Keratinocyte (primary cell): ENCODE data around the gene EXOC3. TPM values are rescaled to one million over a fixed set of nuclear protein-coding genes. Genes with fewer than 3 reads are reported as not detected.

Source experiments
- DNase-seq: peaks from one replicate; pipeline ENCODE4 v3.0.0-alpha.2; 2011; ENCODE audit warnings: low read depth, missing footprints, low spot score
- FAIRE-seq: peaks from 2 replicates; lab custom pipeline; 2011; peaks lifted over from hg19 to GRCh38; lab: Jason Lieb, UNC
- H2AFZ ChIP-seq: 2 replicates; pipeline ENCODE4 v1.6.0; 2012; ENCODE audit warnings: low read length, control low read depth, inconsistent platforms; ENCODE audit not compliant: control insufficient read depth
- H3K27ac ChIP-seq: 2 replicates; pipeline ENCODE4 v1.5.1; 2011; ENCODE audit warnings: low read length; ENCODE audit not compliant: control insufficient read depth, insufficient read depth
- H3K27me3 ChIP-seq: 3 replicates; pipeline ENCODE4 v1.6.0; 2011; ENCODE audit warnings: low read length; ENCODE audit not compliant: control insufficient read depth, insufficient read depth; ENCODE audit errors: extremely low read depth
- H3K36me3 ChIP-seq, 2 experiments: 2 replicates in 1 of 2; 3 replicates in 1 of 2; pipeline ENCODE4 v1.5.1; 2011; ENCODE audit warnings: low read length in 2 of 2, mild to moderate bottlenecking in 1 of 2; ENCODE audit not compliant: control insufficient read depth in 2 of 2, insufficient read depth in 2 of 2; ENCODE audit errors: extremely low read depth in 1 of 2
- H3K4me1 ChIP-seq: 3 replicates; pipeline ENCODE4 v1.5.1; 2011; ENCODE audit warnings: low read length; ENCODE audit not compliant: control insufficient read depth, insufficient read depth; ENCODE audit errors: extremely low read depth
- H3K4me2 ChIP-seq: 3 replicates; pipeline ENCODE4 v1.6.0; 2011; ENCODE audit warnings: low read depth, low read length; ENCODE audit not compliant: control insufficient read depth, insufficient read depth; ENCODE audit errors: extremely low read depth
- H3K4me3 ChIP-seq, 3 experiments: fragments of 200-600 bp in 1 of 3; sonication (generic) in 1 of 3; 2 replicates in 2 of 3; 3 replicates in 1 of 3; pipeline ENCODE4 v1.5.1; 2011 to 2016; ENCODE audit warnings: low read length in 3 of 3, mild to moderate bottlenecking in 3 of 3, control low read depth in 2 of 3, inconsistent platforms in 1 of 3, low read depth in 1 of 3, mixed read lengths in 1 of 3, mixed run types in 1 of 3, moderate library complexity in 1 of 3; ENCODE audit not compliant: control insufficient read depth in 2 of 3, insufficient read depth in 2 of 3; ENCODE audit errors: extremely low read depth in 1 of 3
- H3K79me2 ChIP-seq: 2 replicates; pipeline ENCODE4 v1.6.0; 2012; ENCODE audit warnings: low read length; ENCODE audit not compliant: control insufficient read depth, insufficient read depth
- H3K9ac ChIP-seq: 3 replicates; pipeline ENCODE4 v1.6.0; 2011; ENCODE audit warnings: low read length; ENCODE audit not compliant: control insufficient read depth, insufficient read depth; ENCODE audit errors: extremely low read depth
- H3K9me1 ChIP-seq: 3 replicates; pipeline ENCODE4 v1.6.0; 2011; ENCODE audit warnings: low read length; ENCODE audit not compliant: control insufficient read depth, insufficient read depth; ENCODE audit errors: extremely low read depth
- H3K9me3 ChIP-seq: 2 replicates; pipeline ENCODE4 v1.5.1; 2012; ENCODE audit warnings: low read depth, low read length; ENCODE audit not compliant: control insufficient read depth
- H4K20me1 ChIP-seq: 3 replicates; pipeline ENCODE4 v1.6.0; 2011; ENCODE audit warnings: low read length; ENCODE audit not compliant: control insufficient read depth, insufficient read depth; ENCODE audit errors: extremely low read depth
- CTCF ChIP-seq, 3 experiments: IDR thresholded peaks in 1 of 3; conservative IDR thresholded peaks in 1 of 3; optimal IDR thresholded peaks in 1 of 3; 2 replicates in 2 of 3; 3 replicates in 1 of 3; pipeline versions ENCODE3 to v1.5.1; 2011; ENCODE audit warnings: low read length in 3 of 3, mild to moderate bottlenecking in 3 of 3, moderate library complexity in 2 of 3, control low read depth in 1 of 3, inconsistent platforms in 1 of 3; ENCODE audit not compliant: insufficient read depth in 2 of 3; ENCODE audit errors: extremely low read depth in 1 of 3
- EZH2 ChIP-seq: IDR thresholded peaks from one replicate; pipeline ENCODE4 v1.6.1; 2012; ENCODE audit warnings: inconsistent platforms, mild to moderate bottlenecking, low read length, moderate library complexity
- dilution Hi-C: fragments of 300-500 bp; cut with MboI; formaldehyde crosslinking; loops from one replicate; pipeline ENCODE4 v1.7.0; 2020; ENCODE audit warnings: low sequenced_read_pairs; ENCODE audit not compliant: extremely low pct_ligation_motif_present
- polyA plus RNA-seq, 5 experiments: library from polyadenylated mRNA; depleted of rRNA in 3 of 5; stranded (reverse) in 3 of 5; stranded (forward) in 1 of 5; unstranded in 1 of 5; fragments of >200 nt; gene quantifications; 1 replicate in 1 of 5; 2 replicates in 3 of 5; 3 replicates in 1 of 5; pipeline versions ENCODE4 v1.2.1 to v1.2.3, GENCODE V29; 2011 to 2012; ENCODE audit warnings: missing spikeins in 2 of 5, low read depth in 1 of 5, low replicate concordance in 1 of 5

The EXOC3 gene
- polyA plus RNA-seq, 1 donor (not counting 4 experiments of a cell fraction or from before 2014, with no cell fraction given): 14.2 TPM

GRCh38 chr5:415928-416635 lies 26.9 kb upstream of the EXOC3 start:
- no peaks in the 10 kb centered on the region for H3K9me3 ChIP-seq
- H3K79me2 ChIP-seq: no peaks in the 10 kb centered on the region
- FAIRE-seq (no peak), DNase-seq (no peak)
- TF ChIP-seq EZH2 (no peak), CTCF (optimal IDR thresholded peaks at IDR 0.05 in 1 of 3, IDR thresholded peaks at IDR 0.05 in 1 of 3, conservative IDR thresholded peaks at IDR 0.05 in 1 of 3; ENCODE audit: extremely low read depth in 1 of 3, insufficient read depth in 2 of 3, low read length in 3 of 3) (no peak)
- dilution Hi-C loops: no loop called here
- H3K4me1 ChIP-seq: peaks cover 5% of the 10 kb centered on the region
- H2AFZ ChIP-seq: no peak overlapping the region
- no peaks in the 10 kb centered on the region for H3K36me3 ChIP-seq
- H3K9ac ChIP-seq: no peak overlapping the region
- H3K4me2 ChIP-seq: no peak overlapping the region
- no peak overlapping the region for H3K27ac ChIP-seq
- no peaks in the 10 kb centered on the region for H3K9me1 ChIP-seq
- no peaks in the 10 kb centered on the region for H3K27me3 ChIP-seq
- H3K4me3 ChIP-seq: no peak overlapping the region
- H4K20me1 ChIP-seq: no peaks in the 10 kb centered on the region

- Histone ChIP-seq H3K36me3 (no peaks in the 10 kb centered on the region), H3K27me3 (no peaks in the 10 kb centered on the region), H3K9me3 (no peaks in the 10 kb centered on the region), H3K9ac (no peak overlapping the region), H3K4me1 (peaks cover 5% of the 10 kb centered on the region), H4K20me1 (no peaks in the 10 kb centered on the region), H2AFZ (no peak overlapping the region), H3K4me2 (no peak overlapping the region), H3K27ac (no peak overlapping the region), H3K79me2 (no peaks in the 10 kb centered on the region), H3K4me3 (no peak overlapping the region), H3K9me1 (no peaks in the 10 kb centered on the region)
- DNase-seq: no peak
- dilution Hi-C loops: no loop called here
- no peak for FAIRE-seq
- TF ChIP-seq CTCF (optimal IDR thresholded peaks at IDR 0.05 in 1 of 3, IDR thresholded peaks at IDR 0.05 in 1 of 3, conservative IDR thresholded peaks at IDR 0.05 in 1 of 3; ENCODE audit: extremely low read depth in 1 of 3, insufficient read depth in 2 of 3, low read length in 3 of 3) (no peak), EZH2 (no peak)
Observed at GRCh38 chr5:416636-416960, 26.4 kb upstream of the EXOC3 start.
